Measurements from ENCODE around the gene ANTXRL. TPM values are rescaled to one million over a fixed set of nuclear protein-coding genes. Genes with fewer than 3 reads are reported as not detected.

Gene ANTXRL
- total and polyA plus RNA-seq, 2 experiments from 2014 or later = not detected

DNA sequence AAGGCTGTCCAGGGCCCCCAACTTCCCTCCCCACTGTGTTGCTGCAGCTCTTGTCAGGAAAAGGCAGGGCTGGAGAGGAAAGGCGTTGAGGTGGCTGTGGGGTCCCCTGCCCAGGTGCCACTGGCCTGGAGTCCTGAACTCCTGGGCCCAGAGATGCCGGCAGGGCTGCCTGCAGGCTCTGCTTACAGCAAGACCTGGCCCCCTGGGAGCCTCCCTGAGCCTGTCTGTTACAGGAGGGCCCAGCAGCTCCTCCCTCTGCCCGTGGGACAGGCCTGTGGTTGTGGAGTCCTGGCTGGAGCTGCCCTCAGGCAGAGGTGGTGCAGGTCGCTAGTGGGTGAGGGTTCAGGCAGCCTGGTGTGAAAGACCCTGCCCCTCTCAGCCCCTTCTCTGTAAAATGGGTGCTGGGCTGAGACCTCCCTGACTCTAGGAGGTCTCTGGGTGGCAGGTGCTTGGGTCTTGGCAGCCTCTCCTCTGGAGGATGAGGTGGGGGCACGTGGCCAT is 9.9 kb downstream of the ANTXRL start (continued):
- TF ChIP-seq, protein P1, sequence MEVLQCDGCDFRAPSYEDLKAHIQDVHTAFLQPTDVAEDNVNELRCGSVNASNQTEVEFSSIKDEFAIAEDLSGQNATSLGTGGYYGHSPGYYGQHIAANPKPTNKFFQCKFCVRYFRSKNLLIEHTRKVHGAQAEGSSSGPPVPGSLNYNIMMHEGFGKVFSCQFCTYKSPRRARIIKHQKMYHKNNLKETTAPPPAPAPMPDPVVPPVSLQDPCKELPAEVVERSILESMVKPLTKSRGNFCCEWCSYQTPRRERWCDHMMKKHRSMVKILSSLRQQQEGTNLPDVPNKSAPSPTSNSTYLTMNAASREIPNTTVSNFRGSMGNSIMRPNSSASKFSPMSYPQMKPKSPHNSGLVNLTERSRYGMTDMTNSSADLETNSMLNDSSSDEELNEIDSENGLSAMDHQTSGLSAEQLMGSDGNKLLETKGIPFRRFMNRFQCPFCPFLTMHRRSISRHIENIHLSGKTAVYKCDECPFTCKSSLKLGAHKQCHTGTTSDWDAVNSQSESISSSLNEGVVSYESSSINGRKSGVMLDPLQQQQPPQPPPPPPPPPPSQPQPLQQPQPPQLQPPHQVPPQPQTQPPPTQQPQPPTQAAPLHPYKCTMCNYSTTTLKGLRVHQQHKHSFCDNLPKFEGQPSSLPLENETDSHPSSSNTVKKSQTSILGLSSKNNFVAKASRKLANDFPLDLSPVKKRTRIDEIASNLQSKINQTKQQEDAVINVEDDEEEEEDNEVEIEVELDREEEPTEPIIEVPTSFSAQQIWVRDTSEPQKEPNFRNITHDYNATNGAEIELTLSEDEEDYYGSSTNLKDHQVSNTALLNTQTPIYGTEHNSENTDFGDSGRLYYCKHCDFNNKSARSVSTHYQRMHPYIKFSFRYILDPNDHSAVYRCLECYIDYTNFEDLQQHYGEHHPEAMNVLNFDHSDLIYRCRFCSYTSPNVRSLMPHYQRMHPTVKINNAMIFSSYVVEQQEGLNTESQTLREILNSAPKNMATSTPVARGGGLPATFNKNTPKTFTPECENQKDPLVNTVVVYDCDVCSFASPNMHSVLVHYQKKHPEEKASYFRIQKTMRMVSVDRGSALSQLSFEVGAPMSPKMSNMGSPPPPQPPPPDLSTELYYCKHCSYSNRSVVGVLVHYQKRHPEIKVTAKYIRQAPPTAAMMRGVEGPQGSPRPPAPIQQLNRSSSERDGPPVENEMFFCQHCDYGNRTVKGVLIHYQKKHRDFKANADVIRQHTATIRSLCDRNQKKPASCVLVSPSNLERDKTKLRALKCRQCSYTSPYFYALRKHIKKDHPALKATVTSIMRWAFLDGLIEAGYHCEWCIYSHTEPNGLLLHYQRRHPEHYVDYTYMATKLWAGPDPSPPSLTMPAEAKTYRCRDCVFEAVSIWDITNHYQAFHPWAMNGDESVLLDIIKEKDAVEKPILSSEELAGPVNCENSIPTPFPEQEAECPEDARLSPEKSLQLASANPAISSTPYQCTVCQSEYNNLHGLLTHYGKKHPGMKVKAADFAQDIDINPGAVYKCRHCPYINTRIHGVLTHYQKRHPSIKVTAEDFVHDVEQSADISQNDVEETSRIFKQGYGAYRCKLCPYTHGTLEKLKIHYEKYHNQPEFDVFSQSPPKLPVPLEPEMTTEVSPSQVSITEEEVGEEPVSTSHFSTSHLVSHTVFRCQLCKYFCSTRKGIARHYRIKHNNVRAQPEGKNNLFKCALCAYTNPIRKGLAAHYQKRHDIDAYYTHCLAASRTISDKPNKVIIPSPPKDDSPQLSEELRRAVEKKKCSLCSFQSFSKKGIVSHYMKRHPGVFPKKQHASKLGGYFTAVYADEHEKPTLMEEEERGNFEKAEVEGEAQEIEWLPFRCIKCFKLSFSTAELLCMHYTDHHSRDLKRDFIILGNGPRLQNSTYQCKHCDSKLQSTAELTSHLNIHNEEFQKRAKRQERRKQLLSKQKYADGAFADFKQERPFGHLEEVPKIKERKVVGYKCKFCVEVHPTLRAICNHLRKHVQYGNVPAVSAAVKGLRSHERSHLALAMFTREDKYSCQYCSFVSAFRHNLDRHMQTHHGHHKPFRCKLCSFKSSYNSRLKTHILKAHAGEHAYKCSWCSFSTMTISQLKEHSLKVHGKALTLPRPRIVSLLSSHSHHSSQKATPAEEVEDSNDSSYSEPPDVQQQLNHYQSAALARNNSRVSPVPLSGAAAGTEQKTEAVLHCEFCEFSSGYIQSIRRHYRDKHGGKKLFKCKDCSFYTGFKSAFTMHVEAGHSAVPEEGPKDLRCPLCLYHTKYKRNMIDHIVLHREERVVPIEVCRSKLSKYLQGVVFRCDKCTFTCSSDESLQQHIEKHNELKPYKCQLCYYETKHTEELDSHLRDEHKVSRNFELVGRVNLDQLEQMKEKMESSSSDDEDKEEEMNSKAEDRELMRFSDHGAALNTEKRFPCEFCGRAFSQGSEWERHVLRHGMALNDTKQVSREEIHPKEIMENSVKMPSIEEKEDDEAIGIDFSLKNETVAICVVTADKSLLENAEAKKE (CRISPR knock-in tag; IDR thresholded peaks at IDR 0.05) = no peak
- TF ChIP-seq CREB1 (CRISPR knock-in tag; IDR thresholded peaks at IDR 0.05; ENCODE audit: low read depth) (no peak), ZNF331 (CRISPR knock-in tag; IDR thresholded peaks at IDR 0.05; ENCODE audit: low read depth) (no peak), NANOG (IDR thresholded peaks at IDR 0.05; ENCODE audit: borderline replicate concordance) (no peak), EZH2 (IDR thresholded peaks at IDR 0.05; ENCODE audit: low read depth, unreplicated experiment) (no peak)

DNA sequence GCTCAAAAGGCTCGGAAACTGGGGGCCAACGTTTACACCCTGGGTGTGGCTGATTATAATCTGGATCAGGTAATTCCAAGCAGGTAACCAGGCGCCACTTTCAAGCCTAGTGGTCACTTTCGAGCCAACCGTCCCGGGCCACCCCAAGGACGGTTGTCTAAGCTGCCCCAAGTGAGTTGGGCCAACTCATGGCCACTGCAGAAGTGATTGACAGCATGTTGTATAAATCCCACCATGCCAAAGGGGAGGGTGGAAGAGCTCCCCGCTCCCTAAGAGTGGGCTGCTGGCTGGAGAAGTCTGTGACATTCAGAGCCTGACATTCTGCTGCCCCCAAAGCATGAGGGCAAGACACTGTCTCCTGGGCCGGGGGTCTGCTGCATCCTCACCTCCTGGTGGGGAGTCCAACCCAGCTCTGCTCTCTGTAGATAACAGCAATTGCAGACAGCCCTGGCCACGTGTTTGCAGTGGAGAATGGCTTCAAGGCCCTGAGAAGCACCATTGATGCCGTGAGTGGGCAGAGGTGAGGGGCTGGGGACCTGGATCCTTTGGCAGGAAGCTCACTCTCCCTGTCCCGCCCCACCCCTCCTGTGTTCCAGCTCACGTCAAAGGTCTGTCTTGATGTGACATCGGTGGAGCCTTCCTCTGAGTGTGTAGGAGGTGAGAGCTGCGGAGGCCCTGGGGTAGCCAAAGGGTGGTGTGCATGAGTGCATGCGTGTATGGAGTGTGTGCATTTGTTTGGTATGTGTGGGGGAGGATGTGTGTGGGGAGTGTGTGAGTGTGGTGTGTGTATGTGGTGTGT is 10.8 kb downstream of the ANTXRL start:
- peaks cover 16% of the 10 kb centered on the region for H3K4me1 Mint-ChIP-seq
- no peak for DNase-seq (ENCODE audit: low spot score)
- H3K36me3 Mint-ChIP-seq (ENCODE audit: low read depth) = no peaks in the 10 kb centered on the region
- TF ChIP-seq, protein P2, sequence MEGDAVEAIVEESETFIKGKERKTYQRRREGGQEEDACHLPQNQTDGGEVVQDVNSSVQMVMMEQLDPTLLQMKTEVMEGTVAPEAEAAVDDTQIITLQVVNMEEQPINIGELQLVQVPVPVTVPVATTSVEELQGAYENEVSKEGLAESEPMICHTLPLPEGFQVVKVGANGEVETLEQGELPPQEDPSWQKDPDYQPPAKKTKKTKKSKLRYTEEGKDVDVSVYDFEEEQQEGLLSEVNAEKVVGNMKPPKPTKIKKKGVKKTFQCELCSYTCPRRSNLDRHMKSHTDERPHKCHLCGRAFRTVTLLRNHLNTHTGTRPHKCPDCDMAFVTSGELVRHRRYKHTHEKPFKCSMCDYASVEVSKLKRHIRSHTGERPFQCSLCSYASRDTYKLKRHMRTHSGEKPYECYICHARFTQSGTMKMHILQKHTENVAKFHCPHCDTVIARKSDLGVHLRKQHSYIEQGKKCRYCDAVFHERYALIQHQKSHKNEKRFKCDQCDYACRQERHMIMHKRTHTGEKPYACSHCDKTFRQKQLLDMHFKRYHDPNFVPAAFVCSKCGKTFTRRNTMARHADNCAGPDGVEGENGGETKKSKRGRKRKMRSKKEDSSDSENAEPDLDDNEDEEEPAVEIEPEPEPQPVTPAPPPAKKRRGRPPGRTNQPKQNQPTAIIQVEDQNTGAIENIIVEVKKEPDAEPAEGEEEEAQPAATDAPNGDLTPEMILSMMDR (conservative IDR thresholded peaks at IDR 0.05; ENCODE audit: low read depth in 2 of 2) = no peak
- TF ChIP-seq NANOG (IDR thresholded peaks at IDR 0.05; ENCODE audit: borderline replicate concordance) = no peak
- TF ChIP-seq, protein P3, sequence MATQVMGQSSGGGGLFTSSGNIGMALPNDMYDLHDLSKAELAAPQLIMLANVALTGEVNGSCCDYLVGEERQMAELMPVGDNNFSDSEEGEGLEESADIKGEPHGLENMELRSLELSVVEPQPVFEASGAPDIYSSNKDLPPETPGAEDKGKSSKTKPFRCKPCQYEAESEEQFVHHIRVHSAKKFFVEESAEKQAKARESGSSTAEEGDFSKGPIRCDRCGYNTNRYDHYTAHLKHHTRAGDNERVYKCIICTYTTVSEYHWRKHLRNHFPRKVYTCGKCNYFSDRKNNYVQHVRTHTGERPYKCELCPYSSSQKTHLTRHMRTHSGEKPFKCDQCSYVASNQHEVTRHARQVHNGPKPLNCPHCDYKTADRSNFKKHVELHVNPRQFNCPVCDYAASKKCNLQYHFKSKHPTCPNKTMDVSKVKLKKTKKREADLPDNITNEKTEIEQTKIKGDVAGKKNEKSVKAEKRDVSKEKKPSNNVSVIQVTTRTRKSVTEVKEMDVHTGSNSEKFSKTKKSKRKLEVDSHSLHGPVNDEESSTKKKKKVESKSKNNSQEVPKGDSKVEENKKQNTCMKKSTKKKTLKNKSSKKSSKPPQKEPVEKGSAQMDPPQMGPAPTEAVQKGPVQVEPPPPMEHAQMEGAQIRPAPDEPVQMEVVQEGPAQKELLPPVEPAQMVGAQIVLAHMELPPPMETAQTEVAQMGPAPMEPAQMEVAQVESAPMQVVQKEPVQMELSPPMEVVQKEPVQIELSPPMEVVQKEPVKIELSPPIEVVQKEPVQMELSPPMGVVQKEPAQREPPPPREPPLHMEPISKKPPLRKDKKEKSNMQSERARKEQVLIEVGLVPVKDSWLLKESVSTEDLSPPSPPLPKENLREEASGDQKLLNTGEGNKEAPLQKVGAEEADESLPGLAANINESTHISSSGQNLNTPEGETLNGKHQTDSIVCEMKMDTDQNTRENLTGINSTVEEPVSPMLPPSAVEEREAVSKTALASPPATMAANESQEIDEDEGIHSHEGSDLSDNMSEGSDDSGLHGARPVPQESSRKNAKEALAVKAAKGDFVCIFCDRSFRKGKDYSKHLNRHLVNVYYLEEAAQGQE (IDR thresholded peaks at IDR 0.05; ENCODE audit: unreplicated experiment) = no peak

More for the DNA sequence above, 10.8 kb downstream of the ANTXRL start:
- Mint-ChIP-seq H3K4me3 (no peak overlapping the region), H3K9me3 (no peaks in the 10 kb centered on the region; the same call in 2 of the 3 replicates), H3K27ac (no peak overlapping the region), H3K27me3 (ENCODE audit: insufficient read depth, low read depth, poor library complexity) (peaks cover 15% of the 10 kb centered on the region)
- Histone ChIP-seq H3K9me2 (ENCODE audit: insufficient read depth) (no peaks in the 10 kb centered on the region), H3K79me2 (replicated peaks; ENCODE audit: insufficient read depth) (no peaks in the 10 kb centered on the region), H3F3A (replicated peaks; ENCODE audit: low read depth) (no peaks in the 10 kb centered on the region), H2AFZ (no peak overlapping the region), H3K36me3 (ENCODE audit: insufficient read depth) (no peaks in the 10 kb centered on the region), H3K4me3 (no peak overlapping the region), H3K27ac (ENCODE audit: low read depth) (no peak overlapping the region), H4K20me1 (replicated peaks; ENCODE audit: insufficient read depth) (no peaks in the 10 kb centered on the region), H3K4me1 (ENCODE audit: insufficient read depth) (no peaks in the 10 kb centered on the region), H3K27me3 (ENCODE audit: insufficient read depth) (no peaks in the 10 kb centered on the region), H3K4me2 (no peak overlapping the region)
- ATAC-seq = no peak

Data from GM23338 (cell line).